GM23338 (cell line): Measurements from ENCODE around the gene VPS13A.

Experiments used
- CREB1 ChIP-seq: fragments of 250-450 bp; sonication (Bioruptor Pico); IDR thresholded peaks from 2 replicates; pipeline ENCODE4 v1.5.0; 2020; ENCODE audit warnings: low read depth, mild to moderate bottlenecking, moderate library complexity
- EZH2phosphoT487 ChIP-seq: fragments of 200-600 bp; sonication (generic); IDR thresholded peaks from one replicate; pipeline ENCODE4 v1.8.1; 2018; ENCODE audit warnings: antibody characterized with exemption; ENCODE audit not compliant: unreplicated experiment
- TF ChIP-seq, protein P1 (sequence below), 2 experiments: fragments of 200-600 bp in 1 of 2; sonication (generic) in 1 of 2; conservative IDR thresholded peaks; 2 replicates each; pipeline versions ENCODE4 v1.5.1 to v1.6.1; 2016 to 2017; ENCODE audit warnings: antibody characterized with exemption in 2 of 2, low read depth in 2 of 2, mild to moderate bottlenecking in 2 of 2, moderate library complexity in 1 of 2

DNA sequence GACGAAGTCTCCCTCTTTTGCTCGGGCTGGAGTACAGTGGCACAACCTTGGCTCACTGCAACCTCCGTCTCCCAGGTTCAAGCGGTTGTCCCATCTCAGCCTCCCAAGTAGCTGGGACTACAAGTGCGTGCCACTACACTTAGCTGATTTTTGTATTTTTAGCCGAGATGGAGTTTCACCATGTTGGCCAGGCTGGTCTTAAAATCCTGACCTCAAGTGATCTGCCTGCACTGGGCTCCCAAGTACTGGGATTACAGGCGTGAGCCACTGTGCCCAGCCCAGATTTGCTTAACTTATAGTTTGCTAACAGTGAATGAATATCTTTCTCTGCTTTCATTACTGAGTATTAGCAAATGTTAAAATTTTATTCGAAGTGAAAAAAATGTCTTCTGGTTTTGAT lies 84.3 kb downstream of the VPS13A start:
- no peak for TF ChIP-seq CREB1 (CRISPR knock-in tag)
- no peak for TF ChIP-seq EZH2phosphoT487
- TF ChIP-seq, protein P1, sequence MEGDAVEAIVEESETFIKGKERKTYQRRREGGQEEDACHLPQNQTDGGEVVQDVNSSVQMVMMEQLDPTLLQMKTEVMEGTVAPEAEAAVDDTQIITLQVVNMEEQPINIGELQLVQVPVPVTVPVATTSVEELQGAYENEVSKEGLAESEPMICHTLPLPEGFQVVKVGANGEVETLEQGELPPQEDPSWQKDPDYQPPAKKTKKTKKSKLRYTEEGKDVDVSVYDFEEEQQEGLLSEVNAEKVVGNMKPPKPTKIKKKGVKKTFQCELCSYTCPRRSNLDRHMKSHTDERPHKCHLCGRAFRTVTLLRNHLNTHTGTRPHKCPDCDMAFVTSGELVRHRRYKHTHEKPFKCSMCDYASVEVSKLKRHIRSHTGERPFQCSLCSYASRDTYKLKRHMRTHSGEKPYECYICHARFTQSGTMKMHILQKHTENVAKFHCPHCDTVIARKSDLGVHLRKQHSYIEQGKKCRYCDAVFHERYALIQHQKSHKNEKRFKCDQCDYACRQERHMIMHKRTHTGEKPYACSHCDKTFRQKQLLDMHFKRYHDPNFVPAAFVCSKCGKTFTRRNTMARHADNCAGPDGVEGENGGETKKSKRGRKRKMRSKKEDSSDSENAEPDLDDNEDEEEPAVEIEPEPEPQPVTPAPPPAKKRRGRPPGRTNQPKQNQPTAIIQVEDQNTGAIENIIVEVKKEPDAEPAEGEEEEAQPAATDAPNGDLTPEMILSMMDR (conservative IDR thresholded peaks at IDR 0.05; ENCODE audit: low read depth in 2 of 2) = no peak
